ENCODE results near the gene HDGF. TPM values are rescaled to one million over a fixed set of nuclear protein-coding genes. Genes with fewer than 3 reads are reported as not detected.

The HDGF gene
- total and polyA plus RNA-seq, 9 of the 15 experiments (the other 6 are each of a cell fraction or from before 2014, with no cell fraction given): 38.8 to 601 (median 400) TPM

DNA sequence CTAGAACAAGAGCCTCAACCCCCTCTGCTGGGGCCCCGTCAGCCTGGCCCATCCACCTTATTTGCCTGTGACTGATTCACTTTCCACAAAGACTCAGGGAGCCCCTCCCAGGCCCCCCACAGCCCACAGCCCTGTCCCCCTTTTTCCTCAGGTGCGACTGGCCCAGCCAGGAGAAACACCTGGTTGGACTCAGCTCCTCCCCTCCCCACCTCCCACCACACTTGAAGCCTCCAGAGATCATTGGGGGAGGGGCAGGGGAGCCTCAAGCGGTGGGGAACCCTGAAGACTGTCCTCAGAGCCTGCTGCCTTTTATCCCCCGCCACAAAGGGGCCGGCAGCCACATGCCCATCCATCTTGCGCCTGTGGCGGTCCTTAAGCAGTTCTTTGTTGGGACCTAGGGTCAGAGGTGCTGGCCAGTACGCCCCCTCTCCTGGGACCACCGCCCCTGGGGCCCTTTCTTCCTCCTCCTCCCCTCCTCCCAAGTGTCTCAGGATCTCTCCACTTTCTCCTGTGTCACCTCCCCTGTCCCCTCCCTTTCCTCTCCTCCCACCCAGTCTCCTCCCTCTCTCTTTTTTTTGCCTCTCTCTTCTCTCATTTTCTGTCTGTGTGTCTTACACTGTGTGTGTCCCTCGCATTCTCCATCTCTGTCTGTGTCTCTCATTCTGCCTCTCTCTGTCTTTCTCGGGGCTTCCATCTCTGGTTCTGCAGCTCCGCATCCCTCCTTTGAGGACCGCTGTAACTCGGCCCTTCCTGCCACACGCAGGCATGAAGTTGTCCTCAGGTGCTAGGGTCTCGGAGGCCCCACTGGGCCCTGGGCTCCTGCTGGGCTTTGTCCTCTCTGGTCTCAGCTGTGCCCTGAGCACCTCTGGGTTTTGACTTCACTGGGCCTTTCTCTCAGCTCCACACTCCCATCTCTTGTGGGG lies 58.3 kb downstream of the HDGF start (continued):
- TF ChIP-seq, protein P1, sequence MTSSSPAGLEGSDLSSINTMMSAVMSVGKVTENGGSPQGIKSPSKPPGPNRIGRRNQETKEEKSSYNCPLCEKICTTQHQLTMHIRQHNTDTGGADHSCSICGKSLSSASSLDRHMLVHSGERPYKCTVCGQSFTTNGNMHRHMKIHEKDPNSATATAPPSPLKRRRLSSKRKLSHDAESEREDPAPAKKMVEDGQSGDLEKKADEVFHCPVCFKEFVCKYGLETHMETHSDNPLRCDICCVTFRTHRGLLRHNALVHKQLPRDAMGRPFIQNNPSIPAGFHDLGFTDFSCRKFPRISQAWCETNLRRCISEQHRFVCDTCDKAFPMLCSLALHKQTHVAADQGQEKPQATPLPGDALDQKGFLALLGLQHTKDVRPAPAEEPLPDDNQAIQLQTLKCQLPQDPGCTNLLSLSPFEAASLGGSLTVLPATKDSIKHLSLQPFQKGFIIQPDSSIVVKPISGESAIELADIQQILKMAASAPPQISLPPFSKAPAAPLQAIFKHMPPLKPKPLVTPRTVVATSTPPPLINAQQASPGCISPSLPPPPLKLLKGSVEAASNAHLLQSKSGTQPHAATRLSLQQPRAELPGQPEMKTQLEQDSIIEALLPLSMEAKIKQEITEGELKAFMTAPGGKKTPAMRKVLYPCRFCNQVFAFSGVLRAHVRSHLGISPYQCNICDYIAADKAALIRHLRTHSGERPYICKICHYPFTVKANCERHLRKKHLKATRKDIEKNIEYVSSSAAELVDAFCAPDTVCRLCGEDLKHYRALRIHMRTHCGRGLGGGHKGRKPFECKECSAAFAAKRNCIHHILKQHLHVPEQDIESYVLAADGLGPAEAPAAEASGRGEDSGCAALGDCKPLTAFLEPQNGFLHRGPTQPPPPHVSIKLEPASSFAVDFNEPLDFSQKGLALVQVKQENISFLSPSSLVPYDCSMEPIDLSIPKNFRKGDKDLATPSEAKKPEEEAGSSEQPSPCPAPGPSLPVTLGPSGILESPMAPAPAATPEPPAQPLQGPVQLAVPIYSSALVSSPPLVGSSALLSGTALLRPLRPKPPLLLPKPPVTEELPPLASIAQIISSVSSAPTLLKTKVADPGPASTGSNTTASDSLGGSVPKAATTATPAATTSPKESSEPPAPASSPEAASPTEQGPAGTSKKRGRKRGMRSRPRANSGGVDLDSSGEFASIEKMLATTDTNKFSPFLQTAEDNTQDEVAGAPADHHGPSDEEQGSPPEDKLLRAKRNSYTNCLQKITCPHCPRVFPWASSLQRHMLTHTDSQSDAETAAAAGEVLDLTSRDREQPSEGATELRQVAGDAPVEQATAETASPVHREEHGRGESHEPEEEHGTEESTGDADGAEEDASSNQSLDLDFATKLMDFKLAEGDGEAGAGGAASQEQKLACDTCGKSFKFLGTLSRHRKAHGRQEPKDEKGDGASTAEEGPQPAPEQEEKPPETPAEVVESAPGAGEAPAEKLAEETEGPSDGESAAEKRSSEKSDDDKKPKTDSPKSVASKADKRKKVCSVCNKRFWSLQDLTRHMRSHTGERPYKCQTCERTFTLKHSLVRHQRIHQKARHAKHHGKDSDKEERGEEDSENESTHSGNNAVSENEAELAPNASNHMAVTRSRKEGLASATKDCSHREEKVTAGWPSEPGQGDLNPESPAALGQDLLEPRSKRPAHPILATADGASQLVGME (CRISPR knock-in tag; IDR thresholded peaks at IDR 0.05): no peak
- TF ChIP-seq FOSL1 (tag; conservative IDR thresholded peaks at IDR 0.05) (no peak), HDAC1 (IDR thresholded peaks at IDR 0.05) (peak in 1 of 2 experiments; percentile 75; a peak in 1 of 4 replicates), PTRF (tag; IDR thresholded peaks at IDR 0.05) (no peak), TAF9B (IDR thresholded peaks at IDR 0.05; ENCODE audit: partially characterized antibody) (no peak), ZC3H8 (IDR thresholded peaks at IDR 0.05) (0 out of 2 replicates have a peak, but pooled peaks have one; percentile 58), LARP7 (IDR thresholded peaks at IDR 0.05) (peak; percentile 80; the same call in 1 of the 2 replicates), RBM39 (optimal IDR thresholded peaks at IDR 0.05; ENCODE audit: low read depth, low read length) (no peak), ZNF717 (CRISPR knock-in tag; IDR thresholded peaks at IDR 0.05) (no peak), SAFB2 (IDR thresholded peaks at IDR 0.05; ENCODE audit: borderline replicate concordance, low read depth, low read length, severe bottlenecking) (no peak), SETDB1 (IDR thresholded peaks at IDR 0.05; ENCODE audit: low read length) (no peak), TBL1XR1 (IDR thresholded peaks at IDR 0.05; ENCODE audit: low read length in 2 of 2) (no peak), CC2D1A (IDR thresholded peaks at IDR 0.05) (0 out of 2 replicates have a peak, but pooled peaks have one; percentile 28), MCM7 (IDR thresholded peaks at IDR 0.05) (no peak)
- TF ChIP-seq, protein P2, sequence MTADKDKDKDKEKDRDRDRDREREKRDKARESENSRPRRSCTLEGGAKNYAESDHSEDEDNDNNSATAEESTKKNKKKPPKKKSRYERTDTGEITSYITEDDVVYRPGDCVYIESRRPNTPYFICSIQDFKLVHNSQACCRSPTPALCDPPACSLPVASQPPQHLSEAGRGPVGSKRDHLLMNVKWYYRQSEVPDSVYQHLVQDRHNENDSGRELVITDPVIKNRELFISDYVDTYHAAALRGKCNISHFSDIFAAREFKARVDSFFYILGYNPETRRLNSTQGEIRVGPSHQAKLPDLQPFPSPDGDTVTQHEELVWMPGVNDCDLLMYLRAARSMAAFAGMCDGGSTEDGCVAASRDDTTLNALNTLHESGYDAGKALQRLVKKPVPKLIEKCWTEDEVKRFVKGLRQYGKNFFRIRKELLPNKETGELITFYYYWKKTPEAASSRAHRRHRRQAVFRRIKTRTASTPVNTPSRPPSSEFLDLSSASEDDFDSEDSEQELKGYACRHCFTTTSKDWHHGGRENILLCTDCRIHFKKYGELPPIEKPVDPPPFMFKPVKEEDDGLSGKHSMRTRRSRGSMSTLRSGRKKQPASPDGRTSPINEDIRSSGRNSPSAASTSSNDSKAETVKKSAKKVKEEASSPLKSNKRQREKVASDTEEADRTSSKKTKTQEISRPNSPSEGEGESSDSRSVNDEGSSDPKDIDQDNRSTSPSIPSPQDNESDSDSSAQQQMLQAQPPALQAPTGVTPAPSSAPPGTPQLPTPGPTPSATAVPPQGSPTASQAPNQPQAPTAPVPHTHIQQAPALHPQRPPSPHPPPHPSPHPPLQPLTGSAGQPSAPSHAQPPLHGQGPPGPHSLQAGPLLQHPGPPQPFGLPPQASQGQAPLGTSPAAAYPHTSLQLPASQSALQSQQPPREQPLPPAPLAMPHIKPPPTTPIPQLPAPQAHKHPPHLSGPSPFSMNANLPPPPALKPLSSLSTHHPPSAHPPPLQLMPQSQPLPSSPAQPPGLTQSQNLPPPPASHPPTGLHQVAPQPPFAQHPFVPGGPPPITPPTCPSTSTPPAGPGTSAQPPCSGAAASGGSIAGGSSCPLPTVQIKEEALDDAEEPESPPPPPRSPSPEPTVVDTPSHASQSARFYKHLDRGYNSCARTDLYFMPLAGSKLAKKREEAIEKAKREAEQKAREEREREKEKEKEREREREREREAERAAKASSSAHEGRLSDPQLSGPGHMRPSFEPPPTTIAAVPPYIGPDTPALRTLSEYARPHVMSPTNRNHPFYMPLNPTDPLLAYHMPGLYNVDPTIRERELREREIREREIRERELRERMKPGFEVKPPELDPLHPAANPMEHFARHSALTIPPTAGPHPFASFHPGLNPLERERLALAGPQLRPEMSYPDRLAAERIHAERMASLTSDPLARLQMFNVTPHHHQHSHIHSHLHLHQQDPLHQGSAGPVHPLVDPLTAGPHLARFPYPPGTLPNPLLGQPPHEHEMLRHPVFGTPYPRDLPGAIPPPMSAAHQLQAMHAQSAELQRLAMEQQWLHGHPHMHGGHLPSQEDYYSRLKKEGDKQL (CRISPR knock-in tag; IDR thresholded peaks at IDR 0.05; ENCODE audit: borderline replicate concordance): no peak
- TF ChIP-seq, protein P3, sequence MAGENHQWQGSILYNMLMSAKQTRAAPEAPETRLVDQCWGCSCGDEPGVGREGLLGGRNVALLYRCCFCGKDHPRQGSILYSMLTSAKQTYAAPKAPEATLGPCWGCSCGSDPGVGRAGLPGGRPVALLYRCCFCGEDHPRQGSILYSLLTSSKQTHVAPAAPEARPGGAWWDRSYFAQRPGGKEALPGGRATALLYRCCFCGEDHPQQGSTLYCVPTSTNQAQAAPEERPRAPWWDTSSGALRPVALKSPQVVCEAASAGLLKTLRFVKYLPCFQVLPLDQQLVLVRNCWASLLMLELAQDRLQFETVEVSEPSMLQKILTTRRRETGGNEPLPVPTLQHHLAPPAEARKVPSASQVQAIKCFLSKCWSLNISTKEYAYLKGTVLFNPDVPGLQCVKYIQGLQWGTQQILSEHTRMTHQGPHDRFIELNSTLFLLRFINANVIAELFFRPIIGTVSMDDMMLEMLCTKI (IDR thresholded peaks at IDR 0.05; ENCODE audit: partially characterized antibody): no peak

Measured in K562 (cell line).